Suppressor macrophage treated with lipopolysaccharide for 4 hours (primary cell): ENCODE measurements around the gene ACVR1B.

Experiments
- DNase-seq: peaks from one replicate; pipeline ENCODE4 v3.0.0-alpha.2; 2020

The ACVR1B gene

GRCh38 chr12:51917746-51918453 is 33.6 kb upstream of the ACVR1B start:
- no peak for DNase-seq

GRCh38 chr12:51920046-51920445 is 31.5 kb upstream of the ACVR1B start:
- no peak for DNase-seq

GRCh38 chr12:51921017-51921725 is 30.3 kb upstream of the ACVR1B start:
- no peak for DNase-seq

DNA sequence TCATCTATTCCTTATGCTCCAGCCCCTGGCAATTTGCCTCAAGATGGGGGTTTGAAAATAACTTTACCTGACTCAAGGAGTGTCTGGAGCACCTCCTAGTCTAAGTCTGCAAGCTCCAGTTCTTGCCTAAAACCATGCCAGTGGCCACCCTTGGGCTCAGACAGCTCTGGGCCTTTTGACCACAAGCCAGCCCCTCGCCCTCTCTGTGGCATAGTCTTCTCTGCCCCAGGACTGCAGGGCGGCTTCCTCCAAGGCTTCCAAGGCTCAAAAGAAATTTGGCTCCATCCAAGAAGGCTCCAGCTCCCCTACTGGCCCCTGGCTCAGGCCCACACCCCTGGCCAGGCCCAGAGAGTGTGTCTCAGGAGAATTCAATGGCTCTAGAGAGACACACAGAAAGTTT is 29.4 kb upstream of the ACVR1B start:
- DNase-seq, result no peak

GRCh38 chr12:51922762-51923505 is 28.6 kb upstream of the ACVR1B start:
- peak; percentile 98 for DNase-seq

- DNase-seq, result peak; percentile 69
These were observed 27.8 kb upstream of the ACVR1B start for GRCh38 chr12:51923506-51924365.

GRCh38 chr12:51924551-51925319 is 26.8 kb upstream of the ACVR1B start:
- DNase-seq, result peak; percentile 78

DNA sequence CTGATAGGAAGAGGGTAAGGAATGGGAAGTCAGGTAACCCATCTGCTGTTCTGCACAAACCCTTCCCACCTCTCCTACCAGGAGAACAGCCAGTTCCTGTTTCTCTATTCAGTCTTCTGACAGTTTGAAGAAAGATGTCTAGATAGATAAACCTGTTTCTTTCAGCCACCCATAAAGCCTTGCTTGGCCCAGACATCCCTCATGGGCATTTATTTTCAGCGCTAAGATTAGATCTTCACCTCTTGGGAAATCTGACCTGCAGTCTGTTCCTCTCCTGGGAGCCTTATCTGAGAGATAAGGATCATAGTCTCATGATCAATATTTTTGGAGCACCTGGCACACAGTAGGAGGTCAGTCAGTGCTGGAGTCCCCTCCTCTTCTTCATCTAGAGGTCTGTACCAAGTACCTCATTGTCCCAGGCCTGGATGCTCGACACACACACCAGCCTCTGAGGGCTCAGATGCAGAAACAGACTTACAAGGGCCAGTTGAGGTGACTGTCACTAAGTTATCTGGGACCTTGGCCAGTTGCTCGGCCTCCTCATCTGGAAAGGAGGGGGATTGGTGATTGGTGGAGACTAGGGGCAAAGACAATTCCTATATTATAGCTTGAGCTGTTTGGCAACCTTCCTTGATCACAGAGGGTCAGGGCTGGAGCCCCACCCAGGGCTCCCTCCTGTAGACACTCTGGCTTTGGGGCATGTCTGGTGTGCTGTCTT is 26.0 kb upstream of the ACVR1B start:
- no peak for DNase-seq

- DNase-seq, result no peak
These were observed 25.4 kb upstream of the ACVR1B start for GRCh38 chr12:51926064-51926632.

DNA sequence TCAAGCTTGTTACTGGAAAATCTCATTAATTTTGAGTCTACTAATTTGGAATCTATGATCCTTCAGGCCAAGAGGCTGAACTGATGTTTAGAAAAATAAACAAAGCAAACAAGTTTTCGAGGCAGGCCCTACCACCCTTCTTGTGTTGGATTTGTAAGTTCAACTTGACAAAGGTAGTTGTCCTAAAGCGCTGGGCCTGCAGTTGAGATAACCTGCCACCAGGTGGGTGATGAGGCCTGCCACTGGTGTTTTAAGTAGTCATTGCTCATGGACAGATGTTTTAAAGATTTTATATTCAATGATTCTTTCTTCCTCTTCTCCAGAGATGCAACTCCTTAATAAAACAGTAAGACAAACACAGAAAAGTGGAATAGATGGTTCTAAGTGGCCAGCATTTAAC is 24.8 kb upstream of the ACVR1B start:
- peak; percentile 49 for DNase-seq

GRCh38 chr12:51932218-51933076 is 19.1 kb upstream of the ACVR1B start:
- no peak for DNase-seq

GRCh38 chr12:51934080-51934479 is 17.4 kb upstream of the ACVR1B start:
- DNase-seq, result no peak

- DNase-seq, result no peak
These were observed 13.6 kb upstream of the ACVR1B start for GRCh38 chr12:51937926-51938325.

- no peak for DNase-seq
These were observed 12.8 kb upstream of the ACVR1B start for GRCh38 chr12:51938726-51939125.

- DNase-seq, result no peak
These were observed 10.4 kb upstream of the ACVR1B start for GRCh38 chr12:51941011-51941581.

- DNase-seq, result no peak
These were observed 9.9 kb upstream of the ACVR1B start for GRCh38 chr12:51941604-51942003.

DNA sequence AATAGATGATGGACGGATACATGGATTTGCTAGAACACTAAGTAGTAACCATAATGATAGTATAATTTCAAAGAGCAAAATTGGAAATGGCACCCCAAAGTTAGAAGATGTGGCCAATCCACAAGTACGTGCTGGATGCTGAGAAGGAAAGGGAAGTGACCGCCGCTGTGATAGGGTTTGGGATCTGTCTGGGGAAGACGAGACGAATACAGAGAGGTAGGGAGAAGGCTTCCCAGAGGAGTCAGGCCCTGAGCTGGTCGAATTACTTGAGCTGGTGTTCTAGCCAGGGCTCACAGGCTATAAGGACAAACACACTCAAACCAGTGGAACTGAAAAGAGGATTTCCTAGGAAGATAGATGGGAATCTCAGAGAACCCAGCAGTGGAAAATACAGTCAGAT is 9.4 kb upstream of the ACVR1B start:
- no peak for DNase-seq

- DNase-seq, result no peak
These were observed 8.9 kb upstream of the ACVR1B start for GRCh38 chr12:51942501-51943000.

DNA sequence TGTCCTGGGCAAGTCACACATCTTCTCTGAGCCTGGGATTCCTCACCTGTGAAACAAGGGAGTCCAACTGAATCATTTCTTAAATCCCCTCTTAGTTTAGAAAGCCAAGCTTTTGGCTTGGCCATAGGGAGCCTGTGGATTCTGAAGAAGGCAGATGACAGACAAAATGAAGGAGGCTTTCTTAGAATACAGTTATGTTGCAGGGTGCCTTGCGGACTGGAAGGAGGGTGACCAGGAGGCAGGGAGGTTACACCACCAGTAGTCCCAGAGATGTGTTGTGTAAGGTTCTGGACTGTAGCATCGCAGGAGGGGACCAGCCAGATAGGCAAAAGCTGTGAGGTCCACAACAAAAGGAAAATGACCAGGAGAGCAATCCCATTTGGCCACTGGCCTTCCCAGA is 8.2 kb upstream of the ACVR1B start:
- no peak for DNase-seq
